Right cardiac atrium (tissue), 5 donors: ENCODE measurements around the gene OR2B6. TPM values are rescaled to one million over a fixed set of nuclear protein-coding genes. Genes with fewer than 3 reads are reported as not detected.

Source experiments
- polyA plus RNA-seq: library from polyadenylated mRNA; stranded (reverse); fragments of 200-250 nt; gene quantifications from one replicate; pipeline ENCODE4 v1.2.3, GENCODE V29; 2013
- total RNA-seq, 4 donors: library from RNA; stranded (reverse); fragmentation: NEBNext Ultra II Directional; extraction: Animal tissue kit (Norgen Biotek cat#: 25700); gene quantifications; one replicate each; pipeline ENCODE4 v1.2.1, GENCODE V29; 2021
- donor health status: healthy with polysubstance abuse.
- donor health status: DM: no; HTN: yes; CAD: no.
- donor health status: DM: no; HTN: no; CAD: no.
- donor health status: DM: no; HTN: yes; CAD: no; lungs with severe emphysema.
- donor health status: DM: yes; HTN: yes; CAD: no.

Gene OR2B6
- total and polyA plus RNA-seq, 5 donors = not detected

Other genes starting within 250 kb of the OR2B6 start
- gene OR2B2, start 44.8 kb upstream of the OR2B6 start, total RNA-seq = not detected
- not detected for gene OR2B2, start 44.8 kb upstream of the OR2B6 start, polyA plus RNA-seq
- under 1 TPM; 0.28 to 0.83 (median 0.47) TPM for gene ZNF165, start 123.3 kb downstream of the OR2B6 start, total RNA-seq
- 0.36 TPM for gene ZNF165, start 123.3 kb downstream of the OR2B6 start, polyA plus RNA-seq
- 1 to 10 TPM; 2.5 to 3.2 (median 2.8) TPM for gene ZSCAN16, start 167.4 kb downstream of the OR2B6 start, total RNA-seq
- 2.9 TPM for gene ZSCAN16, start 167.4 kb downstream of the OR2B6 start, polyA plus RNA-seq
- 10 to 100 TPM; 15.2 to 18.2 (median 16.3) TPM for gene ZKSCAN8, start 184.6 kb downstream of the OR2B6 start, total RNA-seq
- 5.5 TPM for gene ZKSCAN8, start 184.6 kb downstream of the OR2B6 start, polyA plus RNA-seq